ENCODE data around the gene DCTN2.
"Not testable (repeated sequence)": the region's sequence is repeated elsewhere in the genome, so short reads cannot be mapped to it uniquely, and the experiment has no call there.

DCTN2 gene

GRCh38 chr12:57515408-57515933, 31.5 kb downstream of the DCTN2 start:
- DNase-seq (ENCODE audit: low read depth in 2 of 2), result no peak

DNA sequence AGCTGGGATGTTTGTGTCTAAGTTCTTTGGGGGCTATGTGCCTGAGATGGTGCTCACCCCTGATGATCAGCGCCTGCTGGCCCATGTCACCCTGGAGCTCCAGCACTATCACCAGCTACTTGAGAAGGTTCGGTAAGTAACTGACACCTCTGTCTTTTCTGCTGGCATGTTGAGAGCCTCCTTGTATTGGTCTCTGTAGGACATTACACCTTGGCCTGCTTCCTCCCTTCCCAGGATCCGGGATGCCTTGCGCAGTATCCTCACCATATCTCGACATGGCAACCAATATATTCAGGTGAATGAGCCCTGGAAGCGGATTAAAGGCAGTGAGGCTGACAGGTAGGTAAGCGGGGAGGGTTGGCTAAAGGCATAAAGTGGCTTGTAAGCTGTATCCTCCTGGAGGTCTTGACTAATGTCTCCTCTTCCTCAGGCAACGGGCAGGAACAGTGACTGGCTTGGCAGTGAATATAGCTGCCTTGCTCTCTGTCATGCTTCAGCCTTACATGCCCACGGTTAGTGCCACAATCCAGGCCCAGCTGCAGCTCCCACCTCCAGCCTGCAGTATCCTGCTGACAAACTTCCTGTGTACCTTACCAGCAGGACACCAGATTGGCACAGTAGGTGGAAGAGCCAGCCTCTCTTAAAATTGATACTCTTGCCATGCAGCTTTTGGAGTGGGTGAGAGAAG, 32.1 kb downstream of the DCTN2 start:
- DNase-seq (ENCODE audit: low read depth in 2 of 2), result no peak

- not testable (repeated sequence) for DNase-seq (ENCODE audit: low read depth in 2 of 2)
Observed at GRCh38 chr12:57514246-57514645, 32.7 kb downstream of the DCTN2 start.

DNA sequence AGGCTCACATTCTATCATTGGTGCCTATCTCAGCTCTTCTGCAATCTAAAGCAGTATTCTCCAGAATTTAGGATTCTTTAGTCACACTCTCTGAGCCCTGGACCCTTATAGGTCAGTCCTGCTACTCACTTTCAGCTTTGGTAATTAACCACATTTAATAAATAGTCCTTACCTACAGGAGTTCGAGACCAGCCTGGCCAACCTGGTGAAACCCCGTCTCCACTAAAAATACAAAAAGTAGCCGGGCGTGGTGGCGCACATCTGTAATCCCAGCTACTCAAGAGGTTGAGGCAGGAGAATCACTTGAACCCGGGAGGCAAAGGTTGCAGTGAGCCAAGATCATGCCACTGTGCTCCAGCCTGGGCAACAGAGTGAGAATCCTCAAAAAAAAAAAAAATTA, 33.3 kb downstream of the DCTN2 start:
- not testable (repeated sequence) for DNase-seq (ENCODE audit: low read depth in 2 of 2)

DNA sequence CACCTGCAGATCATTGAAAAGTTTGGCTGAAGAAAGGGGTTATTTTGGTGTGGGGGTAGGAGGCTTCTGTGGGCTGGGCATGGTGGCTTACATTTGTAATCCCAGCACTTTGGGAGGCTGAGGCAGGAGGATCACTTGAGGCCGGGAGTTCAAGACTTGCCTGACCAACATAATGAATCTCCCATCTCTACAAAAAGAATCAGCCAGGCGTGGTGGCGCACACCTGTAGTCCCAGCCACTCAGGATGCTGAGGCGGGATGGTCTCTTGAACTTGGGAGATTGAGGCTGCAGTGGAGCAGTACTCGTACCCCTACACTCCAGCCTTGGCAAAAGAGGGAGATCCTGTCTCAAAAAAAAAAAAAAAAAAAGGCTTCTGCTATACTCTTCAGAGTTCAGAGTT, 33.7 kb downstream of the DCTN2 start:
- DNase-seq (ENCODE audit: low read depth in 2 of 2), result no peak

GRCh38 chr12:57512665-57513064, 34.3 kb downstream of the DCTN2 start:
- DNase-seq (ENCODE audit: low read depth in 2 of 2), result no peak

DNA sequence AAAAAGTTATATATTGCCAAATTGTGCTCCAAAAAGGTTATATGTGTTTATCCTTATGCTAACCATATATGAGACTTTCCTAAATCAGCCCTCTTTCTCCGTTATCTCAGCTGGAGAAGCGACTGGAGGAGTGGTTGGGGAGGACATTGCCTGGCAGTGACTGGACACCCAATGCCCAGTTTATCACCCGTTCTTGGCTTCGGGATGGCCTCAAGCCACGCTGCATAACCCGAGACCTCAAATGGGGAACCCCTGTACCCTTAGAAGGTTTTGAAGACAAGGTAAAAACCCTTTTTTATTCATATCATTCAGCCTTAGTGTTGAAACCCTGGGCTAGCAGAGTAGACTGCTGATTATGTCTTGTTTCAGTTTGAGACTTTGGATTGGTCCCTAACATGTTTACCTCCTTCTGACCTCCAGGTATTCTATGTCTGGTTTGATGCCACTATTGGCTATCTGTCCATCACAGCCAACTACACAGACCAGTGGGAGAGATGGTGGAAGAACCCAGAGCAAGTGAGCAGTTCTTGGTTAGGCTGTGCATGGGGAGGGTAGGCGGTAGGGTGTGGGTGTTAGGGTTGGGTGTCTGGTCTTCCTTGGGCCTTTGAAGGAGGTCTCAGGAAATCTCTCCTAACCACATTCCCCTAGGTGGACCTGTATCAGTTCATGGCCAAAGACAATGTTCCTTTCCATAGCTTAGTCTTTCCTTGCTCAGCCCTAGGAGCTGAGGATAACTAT, 35.2 kb downstream of the DCTN2 start:
- DNase-seq (ENCODE audit: low read depth in 2 of 2), result no peak

- no peak for DNase-seq (ENCODE audit: low read depth in 2 of 2)
Observed at GRCh38 chr12:57511161-57511560, 35.8 kb downstream of the DCTN2 start.

DNA sequence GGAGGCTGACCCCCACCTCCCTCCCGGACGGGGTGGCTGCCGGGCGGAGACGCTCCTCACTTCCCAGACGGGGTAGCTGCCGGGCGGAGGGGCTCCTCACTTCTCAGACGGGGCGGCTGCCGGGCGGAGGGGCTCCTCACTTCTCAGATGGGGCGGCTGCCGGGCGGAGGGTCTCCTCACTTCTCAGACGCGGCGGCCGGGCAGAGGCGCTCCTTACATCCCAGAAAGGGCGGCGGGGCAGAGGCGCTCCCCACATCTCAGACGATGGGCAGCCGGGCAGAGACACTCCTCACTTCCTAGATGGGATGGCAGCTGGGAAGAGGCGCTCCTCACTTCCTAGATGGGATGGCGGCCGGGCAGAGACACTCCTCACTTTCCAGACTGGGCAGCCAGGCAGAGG, 39.2 kb downstream of the DCTN2 start:
- not testable (repeated sequence) for DNase-seq (ENCODE audit: low read depth in 2 of 2)

GRCh38 chr12:57506541-57506940, 40.5 kb downstream of the DCTN2 start:
- not testable (repeated sequence) for DNase-seq (ENCODE audit: low read depth in 2 of 2)

GRCh38 chr12:57502311-57502969, 44.6 kb downstream of the DCTN2 start:
- not testable (repeated sequence) for DNase-seq (ENCODE audit: low read depth in 2 of 2)

DNA sequence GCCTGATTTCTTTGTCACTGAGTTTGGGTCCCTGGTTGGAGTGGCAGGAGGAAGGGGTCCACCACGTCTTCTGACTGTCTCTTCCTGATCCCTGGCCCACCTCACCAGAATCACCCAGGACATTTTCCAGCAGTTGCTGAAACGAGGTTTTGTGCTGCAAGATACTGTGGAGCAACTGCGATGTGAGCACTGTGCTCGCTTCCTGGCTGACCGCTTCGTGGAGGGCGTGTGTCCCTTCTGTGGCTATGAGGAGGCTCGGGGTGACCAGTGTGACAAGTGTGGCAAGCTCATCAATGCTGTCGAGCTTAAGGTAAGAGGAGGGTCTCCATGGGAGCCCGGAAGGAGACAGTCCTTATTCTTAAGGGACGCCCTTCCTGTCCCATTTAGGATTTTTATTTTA, 46.8 kb downstream of the DCTN2 start:
- no peak for DNase-seq (ENCODE audit: low read depth in 2 of 2)

- no peak for DNase-seq (ENCODE audit: low read depth in 2 of 2)
Observed at GRCh38 chr12:57498571-57498970, 48.4 kb downstream of the DCTN2 start.

DNA sequence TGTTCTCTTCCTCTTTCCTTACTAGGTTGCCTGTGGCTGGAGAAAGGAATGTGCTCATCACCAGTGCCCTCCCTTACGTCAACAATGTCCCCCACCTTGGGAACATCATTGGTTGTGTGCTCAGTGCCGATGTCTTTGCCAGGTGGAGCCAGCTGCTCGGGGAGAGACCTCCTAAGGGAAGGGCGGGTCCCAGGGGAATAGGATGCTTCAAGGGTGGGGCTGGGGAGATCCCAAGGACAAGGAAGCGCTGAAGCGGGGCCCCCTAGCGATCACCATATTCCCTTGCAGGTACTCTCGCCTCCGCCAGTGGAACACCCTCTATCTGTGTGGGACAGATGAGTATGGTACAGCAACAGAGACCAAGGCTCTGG, 48.9 kb downstream of the DCTN2 start:
- no peak for DNase-seq (ENCODE audit: low read depth in 2 of 2)

DNA sequence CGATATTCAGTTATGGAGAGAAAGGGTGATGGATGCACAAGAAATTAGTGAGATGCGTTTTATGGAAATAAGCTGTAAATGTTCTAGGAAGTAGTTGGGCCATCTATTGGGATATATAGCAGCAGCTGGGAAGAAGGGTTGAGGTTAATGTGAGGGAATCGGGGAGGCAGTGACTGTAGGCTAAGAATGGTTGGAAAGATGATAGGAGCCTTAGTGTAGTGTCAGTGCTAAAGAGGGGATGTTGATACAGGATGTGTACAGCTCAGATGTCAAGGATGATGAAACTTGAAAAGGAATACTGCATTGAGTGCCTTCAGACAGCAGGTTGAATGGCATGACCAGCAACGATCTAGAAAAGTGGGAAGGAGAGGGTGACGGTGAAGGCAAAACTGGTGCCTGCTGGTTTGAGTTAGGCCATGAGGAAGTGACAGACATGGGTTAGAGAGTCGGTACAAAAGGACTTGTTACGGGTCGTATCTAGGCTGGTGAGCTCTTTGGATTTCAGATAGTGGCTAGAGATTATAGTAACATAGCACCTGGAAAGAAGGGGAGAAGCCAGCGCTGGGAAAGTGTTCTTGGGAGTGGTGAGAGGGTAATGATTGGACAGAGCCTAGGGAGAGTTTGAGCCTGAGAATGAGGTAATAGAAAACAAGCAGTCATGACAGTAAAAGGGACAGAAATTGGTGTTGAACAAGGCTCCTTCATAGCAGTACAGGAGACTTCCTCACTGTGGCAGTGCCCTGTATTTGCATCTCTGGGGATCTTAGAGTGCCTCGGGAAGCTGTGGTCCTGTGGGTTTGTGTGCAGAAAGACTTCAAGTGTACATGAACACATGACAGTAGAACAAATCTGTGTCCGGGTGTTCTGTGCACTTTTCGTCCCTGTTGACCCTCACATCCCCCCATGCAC, 49.5 kb downstream of the DCTN2 start:
- DNase-seq (ENCODE audit: low read depth in 2 of 2), result no peak

- DNase-seq (ENCODE audit: low read depth in 2 of 2), result no peak
Observed at GRCh38 chr12:57496822-57497221, 50.2 kb downstream of the DCTN2 start.

DNA sequence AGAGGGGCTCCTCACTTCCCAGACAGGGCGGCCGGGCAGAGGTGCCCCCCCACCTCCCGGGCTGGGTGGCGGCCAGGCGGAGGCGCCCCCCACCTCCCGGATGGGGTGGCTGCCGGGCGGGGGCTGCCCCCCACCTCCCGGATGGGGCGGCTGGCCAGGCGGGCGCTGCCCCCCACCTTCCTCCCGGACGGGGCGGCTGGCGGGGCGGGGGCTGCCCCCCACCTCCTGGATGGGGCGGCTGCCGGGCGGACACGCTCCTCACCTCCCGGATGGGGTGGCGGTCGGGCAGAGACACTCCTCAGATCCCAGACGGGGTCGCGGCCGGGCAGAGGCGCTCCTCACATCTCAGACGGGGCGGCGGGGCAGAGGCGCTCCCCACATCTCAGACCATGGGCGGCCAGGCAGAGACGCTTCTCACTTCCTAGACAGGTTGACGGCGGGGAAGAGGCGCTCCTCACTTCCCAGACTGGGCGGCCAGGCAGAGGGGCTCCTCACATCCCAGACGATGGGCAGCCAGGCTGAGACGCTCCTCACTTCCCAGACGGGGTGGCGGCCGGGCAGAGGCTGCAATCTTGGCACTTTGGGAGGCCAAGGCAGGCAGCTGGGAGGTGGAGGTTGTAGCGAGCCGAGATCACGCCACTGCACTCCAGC, 51.8 kb downstream of the DCTN2 start:
- DNase-seq (ENCODE audit: low read depth in 2 of 2), result not testable (repeated sequence)

GRCh38 chr12:57491393-57492280, 55.4 kb downstream of the DCTN2 start:
- DNase-seq (ENCODE audit: low read depth in 2 of 2), result no peak

DNA sequence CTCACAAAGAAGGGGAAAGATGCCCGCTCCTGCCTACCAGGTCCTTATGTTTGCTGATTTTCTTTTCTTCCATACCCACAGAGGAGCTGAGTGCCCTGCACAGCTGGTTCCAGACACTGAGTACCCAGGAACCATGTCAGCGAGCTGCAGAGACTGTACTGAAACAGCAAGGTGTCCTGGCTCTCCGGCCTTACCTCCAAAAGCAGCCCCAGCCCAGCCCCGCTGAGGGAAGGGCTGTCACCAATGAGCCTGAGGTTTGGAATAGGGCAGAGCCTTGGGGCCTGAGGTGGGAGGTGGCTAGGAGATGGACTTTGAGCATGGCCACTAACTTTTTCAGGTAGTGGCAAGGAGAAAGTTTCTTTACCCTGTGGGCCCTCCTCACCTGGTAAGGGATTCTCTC, 56.9 kb downstream of the DCTN2 start:
- DNase-seq (ENCODE audit: low read depth in 2 of 2), result no peak

DNA sequence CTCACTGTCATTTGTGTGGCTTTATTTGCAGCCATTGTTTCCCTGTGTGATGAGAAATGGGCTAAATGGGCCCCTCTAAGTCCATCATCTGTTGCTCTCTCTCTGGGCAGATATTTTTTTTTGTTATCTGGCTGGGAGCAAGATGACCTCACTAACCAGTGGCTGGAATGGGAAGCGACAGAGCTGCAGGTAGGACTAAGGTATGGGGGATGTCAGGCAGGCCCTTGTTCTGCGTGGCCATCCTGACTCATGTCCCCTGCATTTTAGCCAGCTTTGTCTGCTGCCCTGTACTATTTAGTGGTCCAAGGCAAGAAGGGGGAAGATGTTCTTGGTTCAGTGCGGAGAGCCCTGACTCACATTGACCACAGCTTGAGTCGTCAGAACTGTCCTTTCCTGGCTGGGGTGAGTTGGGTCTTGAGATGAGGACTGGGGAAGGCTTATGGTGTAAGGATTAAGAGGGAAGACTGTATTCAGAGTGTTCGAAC, 57.8 kb downstream of the DCTN2 start:
- no peak for DNase-seq (ENCODE audit: low read depth in 2 of 2)

Data from stimulated activated CD4-positive, alpha-beta T cell treated with anti-CD3 and anti-CD28 coated beads, Interleukin-1b, Interleukin-23, amount 100 ng/mL, for 1 hour (primary cell).